ENCODE results near the gene SPRED2.

The SPRED2 gene

GRCh38 chr2:65456064-65456463 lies 23.7 kb upstream of the SPRED2 start:
- DNase-seq (ENCODE audit: low read depth, low spot score) = no peak
- H3K9me3 ChIP-seq (ENCODE audit: insufficient read depth, low read length) = no peaks in the 10 kb centered on the region
- TF ChIP-seq YY1 (IDR thresholded peaks at IDR 0.05; ENCODE audit: insufficient read depth, insufficient read length) (no peak), ZNF274 (IDR thresholded peaks at IDR 0.05; ENCODE audit: low read depth, low read length) (no peak), SUZ12 (IDR thresholded peaks at IDR 0.05; ENCODE audit: extremely low read depth, insufficient read depth, insufficient read length) (no peak)
- H3K36me3 ChIP-seq (ENCODE audit: insufficient read depth, insufficient read length, low read length) = no peaks in the 10 kb centered on the region
- no peak overlapping the region for H3K9ac ChIP-seq (ENCODE audit: insufficient read length, low read depth)
- no peaks in the 10 kb centered on the region for H3K4me1 ChIP-seq (ENCODE audit: insufficient read depth, insufficient read length)
- H3K4me3 ChIP-seq (ENCODE audit: insufficient read length, low read depth) = no peak overlapping the region
- peaks cover 6% of the 10 kb centered on the region for H3K27me3 ChIP-seq (ENCODE audit: insufficient read depth, insufficient read length)

GRCh38 chr2:65453916-65454315 lies 21.5 kb upstream of the SPRED2 start:
- H3K27me3 ChIP-seq (ENCODE audit: insufficient read depth, insufficient read length) = peaks cover 6% of the 10 kb centered on the region
- no peak overlapping the region for H3K4me3 ChIP-seq (ENCODE audit: insufficient read length, low read depth)
- TF ChIP-seq SUZ12 (IDR thresholded peaks at IDR 0.05; ENCODE audit: extremely low read depth, insufficient read depth, insufficient read length) (no peak), YY1 (IDR thresholded peaks at IDR 0.05; ENCODE audit: insufficient read depth, insufficient read length) (no peak), ZNF274 (IDR thresholded peaks at IDR 0.05; ENCODE audit: low read depth, low read length) (no peak)
- no peak overlapping the region for H3K9ac ChIP-seq (ENCODE audit: insufficient read length, low read depth)
- H3K4me1 ChIP-seq (ENCODE audit: insufficient read depth, insufficient read length) = no peaks in the 10 kb centered on the region
- no peaks in the 10 kb centered on the region for H3K36me3 ChIP-seq (ENCODE audit: insufficient read depth, insufficient read length, low read length)
- DNase-seq (ENCODE audit: low read depth, low spot score) = no peak
- no peaks in the 10 kb centered on the region for H3K9me3 ChIP-seq (ENCODE audit: insufficient read depth, low read length)

GRCh38 chr2:65452150-65452895 lies 19.9 kb upstream of the SPRED2 start:
- Histone ChIP-seq H3K4me3 (ENCODE audit: insufficient read length, low read depth) (no peak overlapping the region), H3K36me3 (ENCODE audit: insufficient read depth, insufficient read length, low read length) (no peaks in the 10 kb centered on the region), H3K9me3 (ENCODE audit: insufficient read depth, low read length) (no peaks in the 10 kb centered on the region), H3K4me1 (ENCODE audit: insufficient read depth, insufficient read length) (no peaks in the 10 kb centered on the region), H3K9ac (ENCODE audit: insufficient read length, low read depth) (no peak overlapping the region), H3K27me3 (ENCODE audit: insufficient read depth, insufficient read length) (peaks cover 6% of the 10 kb centered on the region)
- DNase-seq (ENCODE audit: low read depth, low spot score) = no peak
- no peak for TF ChIP-seq SUZ12 (IDR thresholded peaks at IDR 0.05; ENCODE audit: extremely low read depth, insufficient read depth, insufficient read length)
- TF ChIP-seq ZNF274 (IDR thresholded peaks at IDR 0.05; ENCODE audit: low read depth, low read length) = no peak
- TF ChIP-seq YY1 (IDR thresholded peaks at IDR 0.05; ENCODE audit: insufficient read depth, insufficient read length) = no peak

- Histone ChIP-seq H3K4me1 (ENCODE audit: insufficient read depth, insufficient read length) (no peaks in the 10 kb centered on the region), H3K4me3 (ENCODE audit: insufficient read length, low read depth) (no peak overlapping the region), H3K9ac (ENCODE audit: insufficient read length, low read depth) (no peak overlapping the region), H3K36me3 (ENCODE audit: insufficient read depth, insufficient read length, low read length) (no peaks in the 10 kb centered on the region), H3K9me3 (ENCODE audit: insufficient read depth, low read length) (no peaks in the 10 kb centered on the region), H3K27me3 (ENCODE audit: insufficient read depth, insufficient read length) (peaks cover 6% of the 10 kb centered on the region)
- TF ChIP-seq SUZ12 (IDR thresholded peaks at IDR 0.05; ENCODE audit: extremely low read depth, insufficient read depth, insufficient read length) (no peak), ZNF274 (IDR thresholded peaks at IDR 0.05; ENCODE audit: low read depth, low read length) (no peak), YY1 (IDR thresholded peaks at IDR 0.05; ENCODE audit: insufficient read depth, insufficient read length) (no peak)
- DNase-seq (ENCODE audit: low read depth, low spot score) = no peak
These were observed 18.4 kb upstream of the SPRED2 start for GRCh38 chr2:65450810-65451209.

GRCh38 chr2:65450393-65450792 lies 18.0 kb upstream of the SPRED2 start:
- Histone ChIP-seq H3K4me1 (ENCODE audit: insufficient read depth, insufficient read length) (no peaks in the 10 kb centered on the region), H3K36me3 (ENCODE audit: insufficient read depth, insufficient read length, low read length) (no peaks in the 10 kb centered on the region), H3K9ac (ENCODE audit: insufficient read length, low read depth) (no peak overlapping the region), H3K9me3 (ENCODE audit: insufficient read depth, low read length) (no peaks in the 10 kb centered on the region), H3K27me3 (ENCODE audit: insufficient read depth, insufficient read length) (peaks cover 6% of the 10 kb centered on the region), H3K4me3 (ENCODE audit: insufficient read length, low read depth) (no peak overlapping the region)
- TF ChIP-seq ZNF274 (IDR thresholded peaks at IDR 0.05; ENCODE audit: low read depth, low read length) (no peak), YY1 (IDR thresholded peaks at IDR 0.05; ENCODE audit: insufficient read depth, insufficient read length) (no peak), SUZ12 (IDR thresholded peaks at IDR 0.05; ENCODE audit: extremely low read depth, insufficient read depth, insufficient read length) (no peak)
- no peak for DNase-seq (ENCODE audit: low read depth, low spot score)

- Histone ChIP-seq H3K4me1 (ENCODE audit: insufficient read depth, insufficient read length) (peaks cover 3% of the 10 kb centered on the region), H3K27me3 (ENCODE audit: insufficient read depth, insufficient read length) (peaks cover 31% of the 10 kb centered on the region)
These were observed 11.2 kb upstream of the SPRED2 start for GRCh38 chr2:65443509-65444186.

GRCh38 chr2:65442420-65443020 lies 10.1 kb upstream of the SPRED2 start:
- Histone ChIP-seq H3K9me3 (ENCODE audit: insufficient read depth, low read length) (no peaks in the 10 kb centered on the region; the same call in 1 of the 2 replicates), H3K27me3 (ENCODE audit: insufficient read depth, insufficient read length) (peaks cover 31% of the 10 kb centered on the region), H3K4me1 (ENCODE audit: insufficient read depth, insufficient read length) (peaks cover 6% of the 10 kb centered on the region), H3K9ac (ENCODE audit: insufficient read length, low read depth) (no peak overlapping the region), H3K4me3 (ENCODE audit: insufficient read length, low read depth) (no peak overlapping the region), H3K36me3 (ENCODE audit: insufficient read depth, insufficient read length, low read length) (no peaks in the 10 kb centered on the region)
- TF ChIP-seq SUZ12 (IDR thresholded peaks at IDR 0.05; ENCODE audit: extremely low read depth, insufficient read depth, insufficient read length) = no peak
- no peak for DNase-seq (ENCODE audit: low read depth, low spot score)

More at GRCh38 chr2:65443509-65444186, 11.2 kb upstream of the SPRED2 start:
- no peak overlapping the region for H3K4me3 ChIP-seq (ENCODE audit: insufficient read length, low read depth)
- H3K9me3 ChIP-seq (ENCODE audit: insufficient read depth, low read length) = no peaks in the 10 kb centered on the region; the same call in 1 of the 2 replicates
- DNase-seq (ENCODE audit: low read depth, low spot score) = no peak
- H3K9ac ChIP-seq (ENCODE audit: insufficient read length, low read depth) = no peak overlapping the region
- no peak for TF ChIP-seq SUZ12 (IDR thresholded peaks at IDR 0.05; ENCODE audit: extremely low read depth, insufficient read depth, insufficient read length)
- no peak for TF ChIP-seq ZNF274 (IDR thresholded peaks at IDR 0.05; ENCODE audit: low read depth, low read length)
- no peaks in the 10 kb centered on the region for H3K36me3 ChIP-seq (ENCODE audit: insufficient read depth, insufficient read length, low read length)
